CD4-positive, alpha-beta T cell treated with Interleukin-4 for 1 hour (primary cell): Measurements from ENCODE around the gene ERVH48-1.
"Not testable (repeated sequence)": the region's sequence is repeated elsewhere in the genome, so short reads cannot be mapped to it uniquely, and the experiment has no call there.

Source experiments
- DNase-seq, 2 donors: peaks; one replicate each; pipeline ENCODE4 v3.0.0-alpha.2; 2020 to 2022

The ERVH48-1 gene

DNA sequence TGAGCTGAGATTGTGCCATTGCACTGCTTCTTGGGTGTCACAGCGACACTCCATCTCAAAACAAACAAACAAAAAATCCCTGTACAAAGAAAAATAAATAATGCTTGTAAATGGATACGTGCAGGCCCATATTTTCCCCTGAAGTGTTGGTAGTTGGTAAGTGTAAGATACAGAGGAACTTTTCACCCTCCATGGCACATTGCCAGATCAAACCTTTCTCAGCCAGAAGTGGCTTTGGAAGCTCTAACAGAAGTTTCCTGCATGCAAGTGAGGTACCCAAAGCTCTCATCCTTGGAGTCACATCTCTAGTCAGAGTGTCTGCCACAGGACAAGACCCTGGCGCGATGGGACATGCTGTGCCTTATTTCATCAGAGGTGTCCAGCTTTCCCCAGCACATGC is 25.0 kb downstream of the ERVH48-1 start:
- no peak for DNase-seq

DNA sequence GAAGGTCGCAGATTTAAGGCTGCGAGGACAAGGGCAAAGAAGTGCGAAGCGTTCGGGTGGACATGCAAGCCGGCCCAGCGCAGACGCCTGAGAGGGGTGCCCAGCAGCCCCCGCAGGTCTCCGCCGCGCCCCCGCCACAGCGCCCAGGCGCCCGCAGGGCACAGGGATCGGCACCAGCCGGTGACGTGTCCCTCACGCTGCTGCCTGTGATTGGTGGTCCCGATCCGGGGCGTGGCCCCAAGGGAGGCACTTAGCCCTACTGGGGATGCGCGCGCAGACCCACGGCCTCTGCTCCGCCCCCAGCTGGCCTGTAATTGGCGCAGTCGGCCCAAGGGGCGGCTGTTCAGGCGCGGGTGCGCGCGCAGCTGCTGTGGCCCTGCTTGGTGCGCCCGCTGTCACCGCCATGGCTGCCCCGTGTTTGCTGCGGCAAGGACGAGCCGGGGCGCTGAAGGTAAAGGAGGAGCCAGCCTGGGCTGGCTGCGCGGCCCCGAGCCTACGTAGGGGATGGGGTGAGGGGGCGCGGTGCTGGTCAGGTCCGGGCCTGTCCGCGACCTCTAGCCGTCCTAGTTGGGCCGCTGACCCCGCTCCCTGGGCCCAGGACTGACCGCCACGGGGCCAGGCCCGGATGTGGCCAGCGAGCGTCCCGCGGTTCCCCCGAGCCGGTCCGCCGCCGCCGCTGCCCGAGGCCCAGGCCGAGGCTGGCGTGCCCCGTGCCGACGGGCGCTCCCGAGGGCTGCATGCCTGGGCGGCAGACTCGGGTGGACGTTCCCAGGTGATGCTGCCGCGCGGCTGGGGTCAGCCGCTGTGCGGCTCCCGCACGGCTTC is 32.3 kb downstream of the ERVH48-1 start, which contains the start of gene NDUFV3:
Gene NDUFV3 (plus strand): TSS at position 379 of the 825 bp plus-strand sequence. CDS start 25 bp downstream, at position 404.
- DNase-seq: peak; percentile 100

DNA sequence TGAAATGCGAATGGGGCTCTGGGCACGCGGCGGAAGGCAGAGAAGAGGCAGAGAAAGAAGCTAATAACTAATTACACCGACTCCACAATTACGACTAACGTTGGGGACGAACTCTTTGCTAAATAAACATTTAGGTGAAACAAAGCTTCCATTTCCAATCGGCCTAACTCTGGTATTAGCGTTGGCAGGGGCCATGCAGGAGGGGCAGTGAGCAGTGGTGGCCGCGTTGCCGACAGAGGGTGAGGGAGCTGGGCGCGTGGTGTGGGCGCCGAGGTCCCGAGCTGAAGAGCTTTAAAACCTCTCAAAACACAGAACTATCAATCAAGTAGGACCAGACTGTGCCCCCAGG is 32.9 kb downstream of the ERVH48-1 start:
- DNase-seq: no peak

DNA sequence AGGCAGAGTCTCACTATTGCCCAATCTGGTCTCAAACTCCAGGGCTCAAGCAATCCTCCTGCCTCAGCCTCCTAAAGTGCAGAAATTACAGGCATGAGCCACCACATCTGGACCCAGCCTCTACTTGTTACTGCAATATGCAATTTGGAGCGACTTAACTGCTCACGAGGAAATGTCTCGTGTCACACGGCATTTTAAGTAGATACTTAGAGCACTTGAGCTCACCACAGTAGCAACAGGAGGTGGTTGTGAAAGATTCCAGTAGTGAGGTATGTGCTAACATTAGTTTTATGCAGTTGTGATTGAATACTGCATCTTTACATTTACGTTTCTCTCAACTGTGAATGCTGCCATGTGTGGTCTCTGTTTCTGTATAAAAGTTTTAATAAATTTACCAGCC is 38.1 kb downstream of the ERVH48-1 start:
- no peak for DNase-seq

DNA sequence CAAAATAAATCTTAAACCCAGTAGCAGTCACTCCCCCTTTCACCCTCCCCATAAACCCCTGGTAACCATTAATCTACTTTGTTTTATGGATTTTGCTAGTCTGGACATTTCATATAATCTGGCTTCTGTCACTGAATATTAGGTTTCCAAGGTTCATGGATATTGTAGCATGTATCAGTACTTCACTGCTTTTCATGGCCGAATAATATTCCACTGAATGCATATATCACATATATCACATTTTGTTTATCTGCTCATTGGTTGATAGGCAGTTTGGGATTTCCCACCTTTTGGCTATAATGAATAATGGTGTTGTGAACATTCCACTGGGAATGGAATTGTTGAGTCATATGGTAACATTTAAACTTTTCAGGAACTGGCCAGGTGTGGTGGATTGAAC is 41.5 kb downstream of the ERVH48-1 start:
- no peak for DNase-seq

DNA sequence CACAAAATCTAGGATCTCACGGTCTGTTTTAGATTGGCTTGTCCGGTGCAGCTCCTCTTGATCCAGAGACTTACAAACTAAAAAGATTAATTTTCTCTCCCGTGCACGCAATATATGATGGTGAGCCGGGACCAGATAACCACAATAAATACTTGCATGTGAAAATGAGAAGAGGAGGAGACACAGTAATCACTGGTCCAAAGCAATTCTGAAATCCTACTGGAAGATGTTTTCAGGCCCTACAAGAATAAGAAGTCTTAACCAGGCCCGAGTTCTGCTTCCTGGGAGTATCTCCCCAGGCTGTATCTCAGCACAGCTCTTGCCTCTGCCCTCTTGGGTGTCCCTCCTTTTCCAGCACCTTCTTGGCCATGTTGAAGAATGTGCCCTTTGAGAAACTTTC is 45.1 kb downstream of the ERVH48-1 start:
- DNase-seq: no peak

DNA sequence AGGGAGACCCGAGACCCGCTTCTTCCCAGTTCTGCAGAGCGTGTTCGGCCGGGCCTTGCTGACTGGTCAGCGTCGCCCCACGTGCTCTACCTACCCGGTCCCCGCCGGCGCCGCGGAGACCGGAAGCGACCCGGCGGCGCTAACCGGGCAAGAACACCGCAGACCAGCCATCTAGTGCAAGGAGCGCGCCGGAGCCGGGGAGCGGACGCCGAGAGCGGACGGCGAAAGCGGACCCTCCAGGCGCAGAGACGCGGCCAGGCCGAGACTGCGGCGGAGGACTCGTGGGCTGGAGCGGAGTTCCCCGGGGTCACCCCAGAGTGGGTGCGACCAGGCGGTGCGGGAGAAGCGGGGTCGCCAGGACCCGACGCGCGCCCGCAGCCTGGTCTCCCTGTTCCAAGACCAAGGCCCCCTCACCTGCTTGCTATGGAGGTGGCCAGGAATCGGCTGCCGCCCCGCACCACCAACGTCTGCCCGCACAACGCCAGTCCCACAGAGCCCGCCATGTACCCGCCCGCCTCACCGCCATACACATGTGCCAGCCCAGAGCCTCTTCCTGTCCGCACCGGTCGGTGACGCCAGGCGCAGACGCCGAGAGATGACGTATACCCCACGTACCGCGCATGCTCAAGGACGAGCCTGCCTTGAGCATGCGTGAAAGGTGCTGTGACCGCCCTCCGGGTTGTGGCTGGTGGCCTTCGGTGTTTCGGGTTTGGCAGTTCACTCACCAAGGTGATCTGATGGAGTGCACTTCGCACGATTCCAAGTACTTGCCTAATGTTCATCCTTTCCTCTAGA is 46.2 kb downstream of the ERVH48-1 start, which contains the start of gene WDR4:
Gene WDR4 (minus strand): TSS at position 547 of the 795 bp plus-strand sequence. CDS start 44 bp downstream, at position 503.
- peak; percentile 98 to 99 for DNase-seq

DNA sequence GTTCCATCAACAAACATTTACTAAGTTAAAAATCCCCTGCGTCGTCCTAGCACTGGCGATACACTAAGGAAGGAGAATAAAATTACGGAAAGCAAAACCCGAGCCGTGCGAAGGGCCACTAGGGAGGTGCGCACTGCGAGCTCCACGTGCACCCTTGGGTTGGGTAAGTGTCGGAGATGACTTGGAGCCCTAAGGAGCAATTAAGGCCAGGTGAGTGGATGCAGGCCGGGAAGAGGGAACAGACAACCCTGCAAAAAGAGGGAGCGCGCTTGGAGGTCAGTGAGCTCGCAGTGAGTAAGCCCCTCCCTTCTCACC is 46.8 kb downstream of the ERVH48-1 start:
- DNase-seq: no peak

DNA sequence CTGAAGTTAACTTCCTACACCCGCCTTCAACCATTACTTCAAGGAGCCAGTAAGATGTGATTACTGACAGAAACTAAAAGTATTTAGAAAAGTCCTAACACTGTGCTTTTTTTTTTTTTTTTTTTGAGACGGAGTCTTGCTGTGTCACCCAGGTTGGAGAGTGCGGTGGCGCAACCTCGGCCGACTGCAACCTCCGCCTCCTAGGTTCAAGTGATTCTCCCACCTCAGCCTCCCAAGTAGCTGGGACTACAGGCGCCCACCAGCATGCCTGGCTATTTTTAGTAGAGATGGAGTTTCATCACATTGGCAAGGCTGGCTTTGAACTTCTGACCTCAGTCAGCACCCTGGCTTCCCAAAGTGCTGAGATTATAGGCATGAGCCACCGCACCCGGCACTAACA is 49.6 kb downstream of the ERVH48-1 start:
- not testable (repeated sequence) for DNase-seq

DNA sequence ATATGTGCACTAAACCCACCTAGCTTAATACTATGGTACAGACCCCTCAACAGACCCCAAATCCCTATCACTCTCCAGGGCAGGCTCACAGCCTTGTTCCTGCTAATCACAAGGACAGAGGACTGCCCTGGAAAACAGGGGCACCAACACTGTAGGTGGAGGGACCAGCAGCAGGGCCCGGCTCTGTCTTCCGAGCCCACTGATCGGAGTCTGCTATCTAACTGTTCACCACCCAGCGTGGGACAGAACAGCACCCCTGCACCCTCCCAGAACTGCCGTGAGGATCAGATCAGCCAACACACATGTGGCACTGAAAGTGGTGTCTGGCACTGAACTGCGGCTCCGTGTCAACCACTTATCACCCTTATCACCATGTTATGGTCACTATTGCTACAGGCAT is 52.3 kb downstream of the ERVH48-1 start:
- DNase-seq: no peak

DNA sequence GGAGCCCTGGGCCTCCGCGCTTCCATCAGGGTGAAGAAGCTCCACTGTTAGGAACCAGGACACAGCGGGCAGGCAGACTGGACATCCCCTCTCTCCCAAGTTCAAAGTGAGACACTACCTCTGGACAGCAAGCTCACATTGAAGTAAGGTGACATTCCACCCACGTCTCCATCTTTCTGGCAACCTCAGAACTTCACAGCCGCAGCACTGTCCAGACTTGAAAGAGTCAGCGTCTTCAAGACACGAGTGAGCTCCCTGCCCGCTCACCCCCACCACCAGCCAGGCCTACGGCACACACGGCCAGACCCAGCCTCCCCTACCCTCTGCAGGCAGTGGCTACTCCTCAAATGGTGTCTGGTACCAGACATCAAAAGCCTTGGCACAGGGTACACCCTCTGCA is 57.2 kb downstream of the ERVH48-1 start:
- DNase-seq: no peak
